HCT116 (cell line): ENCODE results near the gene IL1F10.

ENCODE experiments used
- CTCF ChIP-seq, 3 experiments: fragments of 200-600 bp in 1 of 3; sonication (generic) in 1 of 3; IDR thresholded peaks in 2 of 3; conservative IDR thresholded peaks in 1 of 3; 2 replicates each; pipeline ENCODE4 v1.5.1; 2012 to 2017; ENCODE audit warnings: low read depth in 2 of 3, low read length in 2 of 3, antibody characterized with exemption in 1 of 3, borderline replicate concordance in 1 of 3, control low read depth in 1 of 3, mild to moderate bottlenecking in 1 of 3, mixed read lengths in 1 of 3, mixed run types in 1 of 3, moderate library complexity in 1 of 3; ENCODE audit not compliant: insufficient read depth in 1 of 3
- EZH2 ChIP-seq: fragments of 200-600 bp; sonication (generic); IDR thresholded peaks from 2 replicates; pipeline ENCODE4 v1.6.1; 2017; ENCODE audit warnings: antibody characterized with exemption, mixed run types
- FOSL1 ChIP-seq: IDR thresholded peaks from 2 replicates; pipeline ENCODE4 v1.6.1; 2012; ENCODE audit warnings: low read depth
- POLR2A ChIP-seq: IDR thresholded peaks from 2 replicates; pipeline ENCODE4 v1.7.0; 2011; ENCODE audit warnings: borderline replicate concordance; ENCODE audit not compliant: insufficient read depth, insufficient read length; ENCODE audit errors: extremely low read depth
- REST ChIP-seq: IDR thresholded peaks from 2 replicates; pipeline ENCODE4 v1.6.1; 2012; ENCODE audit warnings: low read depth
- SIN3A ChIP-seq: IDR thresholded peaks from 2 replicates; pipeline ENCODE4 v1.6.1; 2012; ENCODE audit warnings: low read depth
- SRF ChIP-seq: IDR thresholded peaks from 2 replicates; pipeline ENCODE4 v1.6.1; 2012; ENCODE audit warnings: low read depth
- TCF7L2 ChIP-seq: IDR thresholded peaks from 2 replicates; pipeline ENCODE4 v1.7.0; 2011; ENCODE audit warnings: borderline replicate concordance, inconsistent platforms; ENCODE audit not compliant: insufficient read depth, insufficient read length; ENCODE audit errors: extremely low read depth

- no peak for TF ChIP-seq REST
- no peak for TF ChIP-seq CTCF (IDR thresholded peaks at IDR 0.05 in 2 of 3, conservative IDR thresholded peaks at IDR 0.05 in 1 of 3; ENCODE audit: borderline replicate concordance in 1 of 3, insufficient read depth in 1 of 3, low read depth in 2 of 3, low read length in 2 of 3)
- no peak for TF ChIP-seq EZH2
- TF ChIP-seq SIN3A = no peak
- no peak for TF ChIP-seq POLR2A
- no peak for TF ChIP-seq SRF
- TF ChIP-seq FOSL1 = no peak
- TF ChIP-seq TCF7L2 = no peak
Measured at GRCh38 chr2:113060796-113061195, 7.0 kb upstream of the IL1F10 start.
